Measurements from ENCODE around the gene EPHA8. TPM values are rescaled to one million over a fixed set of nuclear protein-coding genes. Genes with fewer than 3 reads are reported as not detected.

EPHA8 gene
- polyA plus RNA-seq, 1 donor: not detected

DNA sequence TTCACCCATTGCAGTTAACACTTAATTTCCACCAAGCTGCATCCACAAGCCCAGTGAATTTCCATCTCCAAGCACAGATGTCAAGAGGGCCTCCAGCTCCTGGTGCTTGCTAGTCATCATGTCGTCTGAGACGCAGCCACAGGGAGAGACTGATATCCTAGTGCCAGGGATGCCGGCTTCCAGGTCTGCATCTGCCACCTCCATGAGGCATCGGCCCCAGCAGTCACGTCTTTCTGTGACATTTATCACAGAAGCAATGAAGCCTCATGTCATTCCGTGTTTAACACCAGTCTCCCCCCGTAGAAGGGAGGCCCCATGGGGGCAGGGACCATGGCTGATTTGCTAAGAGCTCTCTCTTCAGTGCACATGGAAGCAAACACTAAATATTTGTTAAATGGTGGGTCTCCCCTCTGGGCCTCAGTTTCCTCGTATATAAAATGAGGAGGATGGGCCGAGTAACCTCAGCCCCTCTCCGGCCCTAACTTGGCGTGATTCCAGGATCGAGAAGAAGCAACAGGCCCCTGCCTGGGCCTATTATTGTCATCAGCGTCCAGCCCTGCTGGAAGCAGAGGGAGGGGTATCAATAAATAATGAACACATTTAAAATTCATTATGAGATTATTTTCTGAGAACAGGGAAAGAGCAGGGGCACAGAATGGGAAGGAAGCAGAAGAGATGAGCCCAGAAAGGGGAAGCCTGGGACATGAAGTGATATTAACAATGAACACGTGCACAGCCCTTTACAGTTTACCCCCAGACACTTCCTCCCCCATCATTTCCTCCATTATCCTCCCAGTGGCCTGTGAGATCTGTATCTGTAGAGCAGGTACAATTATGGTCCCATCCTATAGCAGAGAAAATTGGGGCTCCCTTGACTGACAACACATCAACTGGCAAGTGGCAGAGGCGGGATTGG lies 88.9 kb downstream of the EPHA8 start:
- no peak for DNase-seq

GRCh38 chr1:22652881-22653316 lies 89.6 kb downstream of the EPHA8 start, which contains the start of gene C1QB:
Gene C1QB, plus strand, starts transcription at chr1:22653236. Its CDS starts 6,227 bp downstream, at chr1:22659463.
- no peak for DNase-seq

Other genes starting within 250 kb of the EPHA8 start
- 13.7 TPM for gene ZBTB40, start 111.6 kb upstream of the EPHA8 start, polyA plus RNA-seq (ENCODE audit: insufficient read length)
- 39.3 TPM for gene C1QA, start 73.1 kb downstream of the EPHA8 start, polyA plus RNA-seq (ENCODE audit: insufficient read length)
- gene C1QC, start 80.1 kb downstream of the EPHA8 start, polyA plus RNA-seq (ENCODE audit: insufficient read length): 50.3 TPM
- 30.0 TPM for gene C1QB, start 89.7 kb downstream of the EPHA8 start, polyA plus RNA-seq (ENCODE audit: insufficient read length)
- 15.2 TPM for gene EPHB2, start 147.3 kb downstream of the EPHA8 start, polyA plus RNA-seq (ENCODE audit: insufficient read length)